Thyroid gland (tissue), 4 donors: ENCODE measurements around the gene ADGRG7.

Experiments
- POLR2A ChIP-seq, 2 donors: fragments of 450-650 bp; IDR thresholded peaks; one replicate each; pipeline ENCODE4 v1.6.1; 2017; ENCODE audit warnings: antibody characterized with exemption in 2 of 2, mild to moderate bottlenecking in 2 of 2, moderate library complexity in 1 of 2
- TF ChIP-seq, protein P1 (sequence below), 6 experiments: fragments of 200-600 bp in 3 of 6; fragments of 450-650 bp in 3 of 6; sonication (generic) in 3 of 6; IDR thresholded peaks; one replicate each; pipeline ENCODE4 v1.5.1; 2016 to 2019; ENCODE audit warnings: antibody characterized with exemption in 6 of 6, mild to moderate bottlenecking in 2 of 6, inconsistent platforms in 1 of 6, moderate library complexity in 1 of 6

DNA sequence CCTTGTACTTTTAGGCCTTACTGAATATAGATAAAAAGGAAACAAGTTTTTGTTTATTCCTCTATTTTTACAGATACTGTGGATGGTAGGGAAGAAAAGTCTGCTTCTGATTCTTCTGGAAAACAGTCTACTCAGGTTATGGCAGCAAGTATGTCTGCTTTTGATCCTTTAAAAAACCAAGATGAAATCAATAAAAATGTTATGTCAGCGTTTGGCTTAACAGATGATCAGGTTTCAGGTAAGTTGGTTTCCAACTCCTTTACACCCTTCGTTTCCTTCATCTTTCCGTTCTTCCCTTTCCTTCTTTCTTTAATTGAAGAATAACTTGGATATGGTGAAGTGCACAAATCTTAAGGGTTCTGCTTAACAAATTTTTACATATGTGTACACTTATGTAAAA is 123.0 kb downstream of the ADGRG7 start:
- TF ChIP-seq, protein P1, sequence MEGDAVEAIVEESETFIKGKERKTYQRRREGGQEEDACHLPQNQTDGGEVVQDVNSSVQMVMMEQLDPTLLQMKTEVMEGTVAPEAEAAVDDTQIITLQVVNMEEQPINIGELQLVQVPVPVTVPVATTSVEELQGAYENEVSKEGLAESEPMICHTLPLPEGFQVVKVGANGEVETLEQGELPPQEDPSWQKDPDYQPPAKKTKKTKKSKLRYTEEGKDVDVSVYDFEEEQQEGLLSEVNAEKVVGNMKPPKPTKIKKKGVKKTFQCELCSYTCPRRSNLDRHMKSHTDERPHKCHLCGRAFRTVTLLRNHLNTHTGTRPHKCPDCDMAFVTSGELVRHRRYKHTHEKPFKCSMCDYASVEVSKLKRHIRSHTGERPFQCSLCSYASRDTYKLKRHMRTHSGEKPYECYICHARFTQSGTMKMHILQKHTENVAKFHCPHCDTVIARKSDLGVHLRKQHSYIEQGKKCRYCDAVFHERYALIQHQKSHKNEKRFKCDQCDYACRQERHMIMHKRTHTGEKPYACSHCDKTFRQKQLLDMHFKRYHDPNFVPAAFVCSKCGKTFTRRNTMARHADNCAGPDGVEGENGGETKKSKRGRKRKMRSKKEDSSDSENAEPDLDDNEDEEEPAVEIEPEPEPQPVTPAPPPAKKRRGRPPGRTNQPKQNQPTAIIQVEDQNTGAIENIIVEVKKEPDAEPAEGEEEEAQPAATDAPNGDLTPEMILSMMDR (IDR thresholded peaks at IDR 0.05), result no peak
- no peak for TF ChIP-seq POLR2A (IDR thresholded peaks at IDR 0.05)
